ENCODE data around the gene DAD1. TPM values are rescaled to one million over a fixed set of nuclear protein-coding genes. Genes with fewer than 3 reads are reported as not detected.
"Not testable (repeated sequence)": the region's sequence is repeated elsewhere in the genome, so short reads cannot be mapped to it uniquely, and the experiment has no call there.

The DAD1 gene
- polyA plus RNA-seq, 4 donors = 147 to 313 (median 225) TPM

GRCh38 chr14:22545842-22546721 is 42.9 kb downstream of the DAD1 start:
- Histone ChIP-seq H3K4me3 (ENCODE audit: low read depth in 1 of 3, low read length in 3 of 3) (no peak overlapping the region), H3K9me3 (ENCODE audit: control insufficient read depth in 2 of 2, insufficient read depth in 1 of 2, low read depth in 1 of 2, low read length in 1 of 2) (no peaks in the 10 kb centered on the region), H3K4me1 (ENCODE audit: control insufficient read depth in 3 of 3, insufficient read depth in 2 of 3, low read depth in 1 of 3, low read length in 2 of 3) (peaks cover 0 to 28% (median 0%) of the 10 kb centered on the region in 3 donors), H3K36me3 (ENCODE audit: control insufficient read depth in 3 of 3, insufficient read depth in 2 of 3, low read depth in 1 of 3, low read length in 3 of 3) (peaks cover 0 to 4% (median 0%) of the 10 kb centered on the region in 3 donors), H3K27ac (ENCODE audit: low read depth in 1 of 3, low read length in 2 of 3) (peak overlapping the region; percentile 6 to 79 (median 29)), H3K27me3 (ENCODE audit: control insufficient read depth in 3 of 3, insufficient read depth in 3 of 3, low read length in 3 of 3) (no peaks in the 10 kb centered on the region)
- WGBS, 3 donors = 50 to 68% (median 60%) methylated on average over 9 of the region's 9 CpGs
- no peak for DNase-seq
- no peak for FAIRE-seq

- Histone ChIP-seq H3K9me3 (ENCODE audit: control insufficient read depth in 2 of 2, insufficient read depth in 1 of 2, low read depth in 1 of 2, low read length in 1 of 2) (no peaks in the 10 kb centered on the region), H3K27me3 (ENCODE audit: control insufficient read depth in 3 of 3, insufficient read depth in 3 of 3, low read length in 3 of 3) (no peaks in the 10 kb centered on the region), H3K36me3 (ENCODE audit: control insufficient read depth in 3 of 3, insufficient read depth in 2 of 3, low read depth in 1 of 3, low read length in 3 of 3) (peaks cover 0 to 4% (median 0%) of the 10 kb centered on the region in 3 donors), H3K4me3 (ENCODE audit: low read depth in 1 of 3, low read length in 3 of 3) (no peak overlapping the region), H3K27ac (ENCODE audit: low read depth in 1 of 3, low read length in 2 of 3) (peak overlapping the region in 2 of 3 donors; percentile 28 to 46), H3K4me1 (ENCODE audit: control insufficient read depth in 3 of 3, insufficient read depth in 2 of 3, low read depth in 1 of 3, low read length in 2 of 3) (peaks cover 0 to 27% (median 0%) of the 10 kb centered on the region in 3 donors)
- FAIRE-seq (no peak), DNase-seq (no peak)
- 53 to 67% (median 65%) methylated on average over 8 of the region's 8 CpGs for WGBS, 3 donors
These were observed 44.1 kb downstream of the DAD1 start for GRCh38 chr14:22544881-22545420.

- Histone ChIP-seq H3K4me1 (ENCODE audit: control insufficient read depth in 3 of 3, insufficient read depth in 2 of 3, low read depth in 1 of 3, low read length in 2 of 3) (peaks cover 0 to 21% (median 0%) of the 10 kb centered on the region in 3 donors), H3K27ac (ENCODE audit: low read depth in 1 of 3, low read length in 2 of 3) (no peak overlapping the region), H3K27me3 (ENCODE audit: control insufficient read depth in 3 of 3, insufficient read depth in 3 of 3, low read length in 3 of 3) (no peaks in the 10 kb centered on the region), H3K36me3 (ENCODE audit: control insufficient read depth in 3 of 3, insufficient read depth in 2 of 3, low read depth in 1 of 3, low read length in 3 of 3) (peaks cover 0 to 4% (median 0%) of the 10 kb centered on the region in 3 donors), H3K4me3 (ENCODE audit: low read depth in 1 of 3, low read length in 3 of 3) (no peak overlapping the region), H3K9me3 (ENCODE audit: control insufficient read depth in 2 of 2, insufficient read depth in 1 of 2, low read depth in 1 of 2, low read length in 1 of 2) (no peaks in the 10 kb centered on the region)
- FAIRE-seq (no peak), DNase-seq (no peak)
- WGBS, 3 donors = 73 to 87% (median 83%) methylated on average over 2 of the region's 2 CpGs
These were observed 44.6 kb downstream of the DAD1 start for GRCh38 chr14:22544406-22544805.

GRCh38 chr14:22543570-22544357 is 45.3 kb downstream of the DAD1 start:
- not testable (repeated sequence) for H3K9me3 ChIP-seq (ENCODE audit: control insufficient read depth in 2 of 2, insufficient read depth in 1 of 2, low read depth in 1 of 2, low read length in 1 of 2); DNase-seq; FAIRE-seq; H3K4me3 ChIP-seq (ENCODE audit: low read depth in 1 of 3, low read length in 3 of 3); H3K36me3 ChIP-seq (ENCODE audit: control insufficient read depth in 3 of 3, insufficient read depth in 2 of 3, low read depth in 1 of 3, low read length in 3 of 3); H3K27me3 ChIP-seq (ENCODE audit: control insufficient read depth in 3 of 3, insufficient read depth in 3 of 3, low read length in 3 of 3)
- Histone ChIP-seq H3K27ac (ENCODE audit: low read depth in 1 of 3, low read length in 2 of 3) (peak overlapping the region in 1 of 3 donors; percentile 8), H3K4me1 (ENCODE audit: control insufficient read depth in 3 of 3, insufficient read depth in 2 of 3, low read depth in 1 of 3, low read length in 2 of 3) (peaks cover 0 to 18% (median 0%) of the 10 kb centered on the region in 3 donors)
- WGBS, 3 donors = 81 to 90% (median 88%) methylated on average over 13 of the region's 13 CpGs

- Histone ChIP-seq H3K9me3 (ENCODE audit: control insufficient read depth in 2 of 2, insufficient read depth in 1 of 2, low read depth in 1 of 2, low read length in 1 of 2) (no peaks in the 10 kb centered on the region), H3K4me3 (ENCODE audit: low read depth in 1 of 3, low read length in 3 of 3) (no peak overlapping the region), H3K27ac (ENCODE audit: low read depth in 1 of 3, low read length in 2 of 3) (no peak overlapping the region), H3K4me1 (ENCODE audit: control insufficient read depth in 3 of 3, insufficient read depth in 2 of 3, low read depth in 1 of 3, low read length in 2 of 3) (peaks cover 0 to 6% (median 0%) of the 10 kb centered on the region in 3 donors), H3K27me3 (ENCODE audit: control insufficient read depth in 3 of 3, insufficient read depth in 3 of 3, low read length in 3 of 3) (no peaks in the 10 kb centered on the region), H3K36me3 (ENCODE audit: control insufficient read depth in 3 of 3, insufficient read depth in 2 of 3, low read depth in 1 of 3, low read length in 3 of 3) (peaks cover 0 to 4% (median 0%) of the 10 kb centered on the region in 3 donors)
- FAIRE-seq (no peak), DNase-seq (no peak)
- 53 to 68% (median 59%) methylated on average over 2 of the region's 2 CpGs for WGBS, 3 donors
These were observed 46.7 kb downstream of the DAD1 start for GRCh38 chr14:22542360-22542759.

GRCh38 chr14:22541721-22542120 is 47.3 kb downstream of the DAD1 start:
- H3K4me3 ChIP-seq (ENCODE audit: low read depth in 1 of 3, low read length in 3 of 3) = no peak overlapping the region
- WGBS, 3 donors = 76 to 89% (median 88%) methylated on average over 5 of the region's 5 CpGs
- FAIRE-seq = no peak
- H3K36me3 ChIP-seq (ENCODE audit: control insufficient read depth in 3 of 3, insufficient read depth in 2 of 3, low read depth in 1 of 3, low read length in 3 of 3) = peaks cover 0 to 4% (median 0%) of the 10 kb centered on the region in 3 donors
- no peaks in the 10 kb centered on the region for H3K9me3 ChIP-seq (ENCODE audit: control insufficient read depth in 2 of 2, insufficient read depth in 1 of 2, low read depth in 1 of 2, low read length in 1 of 2)
- DNase-seq = no peak
- no peaks in the 10 kb centered on the region for H3K4me1 ChIP-seq (ENCODE audit: control insufficient read depth in 3 of 3, insufficient read depth in 2 of 3, low read depth in 1 of 3, low read length in 2 of 3)
- H3K27ac ChIP-seq (ENCODE audit: low read depth in 1 of 3, low read length in 2 of 3) = peak overlapping the region in 1 of 3 donors; percentile 17
- H3K27me3 ChIP-seq (ENCODE audit: control insufficient read depth in 3 of 3, insufficient read depth in 3 of 3, low read length in 3 of 3) = no peaks in the 10 kb centered on the region

GRCh38 chr14:22540811-22541360 is 48.1 kb downstream of the DAD1 start:
- no peak for FAIRE-seq
- Histone ChIP-seq H3K36me3 (ENCODE audit: control insufficient read depth in 3 of 3, insufficient read depth in 2 of 3, low read depth in 1 of 3, low read length in 3 of 3) (peaks cover 0 to 4% (median 0%) of the 10 kb centered on the region in 3 donors), H3K9me3 (ENCODE audit: control insufficient read depth in 2 of 2, insufficient read depth in 1 of 2, low read depth in 1 of 2, low read length in 1 of 2) (no peaks in the 10 kb centered on the region), H3K4me1 (ENCODE audit: control insufficient read depth in 3 of 3, insufficient read depth in 2 of 3, low read depth in 1 of 3, low read length in 2 of 3) (no peaks in the 10 kb centered on the region), H3K27ac (ENCODE audit: low read depth in 1 of 3, low read length in 2 of 3) (peak overlapping the region in 1 of 3 donors; percentile 33), H3K27me3 (ENCODE audit: control insufficient read depth in 3 of 3, insufficient read depth in 3 of 3, low read length in 3 of 3) (no peaks in the 10 kb centered on the region), H3K4me3 (ENCODE audit: low read depth in 1 of 3, low read length in 3 of 3) (no peak overlapping the region)
- no peak for DNase-seq
- 68 to 72% (median 71%) methylated on average over 4 of the region's 4 CpGs for WGBS, 3 donors

GRCh38 chr14:22540293-22540692 is 48.7 kb downstream of the DAD1 start:
- Histone ChIP-seq H3K27me3 (ENCODE audit: control insufficient read depth in 3 of 3, insufficient read depth in 3 of 3, low read length in 3 of 3) (no peaks in the 10 kb centered on the region), H3K27ac (ENCODE audit: low read depth in 1 of 3, low read length in 2 of 3) (peak overlapping the region in 1 of 3 donors; percentile 15), H3K4me3 (ENCODE audit: low read depth in 1 of 3, low read length in 3 of 3) (no peak overlapping the region), H3K9me3 (ENCODE audit: control insufficient read depth in 2 of 2, insufficient read depth in 1 of 2, low read depth in 1 of 2, low read length in 1 of 2) (no peaks in the 10 kb centered on the region), H3K4me1 (ENCODE audit: control insufficient read depth in 3 of 3, insufficient read depth in 2 of 3, low read depth in 1 of 3, low read length in 2 of 3) (no peaks in the 10 kb centered on the region), H3K36me3 (ENCODE audit: control insufficient read depth in 3 of 3, insufficient read depth in 2 of 3, low read depth in 1 of 3, low read length in 3 of 3) (peaks cover 0 to 2% (median 0%) of the 10 kb centered on the region in 3 donors)
- WGBS, 3 donors = 49 to 65% (median 61%) methylated on average over 1 of the region's 1 CpG
- no peak for DNase-seq
- FAIRE-seq = no peak
